Measurements from ENCODE around the gene SLC44A1.
A peak's percentile ranks its signal among the peaks of the same experiment; 100 is the strongest.

DNA sequence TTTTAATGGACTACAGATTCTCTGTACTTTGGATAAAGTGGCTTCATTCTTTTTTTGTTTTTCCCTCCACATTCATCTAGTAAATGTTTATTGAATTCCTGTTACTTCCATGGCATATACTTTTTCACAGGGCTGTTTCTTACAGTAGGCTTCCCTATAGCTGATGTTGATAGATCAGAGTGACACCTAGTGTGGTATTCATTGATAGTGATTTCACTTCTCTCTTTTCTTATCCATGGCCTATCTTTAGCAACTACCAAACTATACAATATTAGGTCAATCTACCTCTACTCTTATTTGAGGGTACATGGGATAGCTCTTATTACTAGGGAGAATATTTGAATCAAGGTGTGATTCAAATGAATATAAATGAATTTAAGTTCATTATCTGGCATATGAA, 239.2 kb downstream of the SLC44A1 start:
- no peak for TF ChIP-seq POLR2A (IDR thresholded peaks at IDR 0.05)
- TF ChIP-seq, protein P1, sequence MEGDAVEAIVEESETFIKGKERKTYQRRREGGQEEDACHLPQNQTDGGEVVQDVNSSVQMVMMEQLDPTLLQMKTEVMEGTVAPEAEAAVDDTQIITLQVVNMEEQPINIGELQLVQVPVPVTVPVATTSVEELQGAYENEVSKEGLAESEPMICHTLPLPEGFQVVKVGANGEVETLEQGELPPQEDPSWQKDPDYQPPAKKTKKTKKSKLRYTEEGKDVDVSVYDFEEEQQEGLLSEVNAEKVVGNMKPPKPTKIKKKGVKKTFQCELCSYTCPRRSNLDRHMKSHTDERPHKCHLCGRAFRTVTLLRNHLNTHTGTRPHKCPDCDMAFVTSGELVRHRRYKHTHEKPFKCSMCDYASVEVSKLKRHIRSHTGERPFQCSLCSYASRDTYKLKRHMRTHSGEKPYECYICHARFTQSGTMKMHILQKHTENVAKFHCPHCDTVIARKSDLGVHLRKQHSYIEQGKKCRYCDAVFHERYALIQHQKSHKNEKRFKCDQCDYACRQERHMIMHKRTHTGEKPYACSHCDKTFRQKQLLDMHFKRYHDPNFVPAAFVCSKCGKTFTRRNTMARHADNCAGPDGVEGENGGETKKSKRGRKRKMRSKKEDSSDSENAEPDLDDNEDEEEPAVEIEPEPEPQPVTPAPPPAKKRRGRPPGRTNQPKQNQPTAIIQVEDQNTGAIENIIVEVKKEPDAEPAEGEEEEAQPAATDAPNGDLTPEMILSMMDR (IDR thresholded peaks at IDR 0.05) = peak in 1 of 6 experiments; percentile 15

Data from Peyer's patch (tissue), 4 donors.